Fibroblast of gingiva (primary cell): Measurements from ENCODE around the gene RBL2.
"Not testable (repeated sequence)": the region's sequence is repeated elsewhere in the genome, so short reads cannot be mapped to it uniquely, and the experiment has no call there.

Source experiments
- DNase-seq: peaks from one replicate; pipeline ENCODE4 v3.0.0-alpha.2; 2011; ENCODE audit warnings: low read depth

The RBL2 gene, protein sequence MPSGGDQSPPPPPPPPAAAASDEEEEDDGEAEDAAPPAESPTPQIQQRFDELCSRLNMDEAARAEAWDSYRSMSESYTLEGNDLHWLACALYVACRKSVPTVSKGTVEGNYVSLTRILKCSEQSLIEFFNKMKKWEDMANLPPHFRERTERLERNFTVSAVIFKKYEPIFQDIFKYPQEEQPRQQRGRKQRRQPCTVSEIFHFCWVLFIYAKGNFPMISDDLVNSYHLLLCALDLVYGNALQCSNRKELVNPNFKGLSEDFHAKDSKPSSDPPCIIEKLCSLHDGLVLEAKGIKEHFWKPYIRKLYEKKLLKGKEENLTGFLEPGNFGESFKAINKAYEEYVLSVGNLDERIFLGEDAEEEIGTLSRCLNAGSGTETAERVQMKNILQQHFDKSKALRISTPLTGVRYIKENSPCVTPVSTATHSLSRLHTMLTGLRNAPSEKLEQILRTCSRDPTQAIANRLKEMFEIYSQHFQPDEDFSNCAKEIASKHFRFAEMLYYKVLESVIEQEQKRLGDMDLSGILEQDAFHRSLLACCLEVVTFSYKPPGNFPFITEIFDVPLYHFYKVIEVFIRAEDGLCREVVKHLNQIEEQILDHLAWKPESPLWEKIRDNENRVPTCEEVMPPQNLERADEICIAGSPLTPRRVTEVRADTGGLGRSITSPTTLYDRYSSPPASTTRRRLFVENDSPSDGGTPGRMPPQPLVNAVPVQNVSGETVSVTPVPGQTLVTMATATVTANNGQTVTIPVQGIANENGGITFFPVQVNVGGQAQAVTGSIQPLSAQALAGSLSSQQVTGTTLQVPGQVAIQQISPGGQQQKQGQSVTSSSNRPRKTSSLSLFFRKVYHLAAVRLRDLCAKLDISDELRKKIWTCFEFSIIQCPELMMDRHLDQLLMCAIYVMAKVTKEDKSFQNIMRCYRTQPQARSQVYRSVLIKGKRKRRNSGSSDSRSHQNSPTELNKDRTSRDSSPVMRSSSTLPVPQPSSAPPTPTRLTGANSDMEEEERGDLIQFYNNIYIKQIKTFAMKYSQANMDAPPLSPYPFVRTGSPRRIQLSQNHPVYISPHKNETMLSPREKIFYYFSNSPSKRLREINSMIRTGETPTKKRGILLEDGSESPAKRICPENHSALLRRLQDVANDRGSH

GRCh38 chr16:53434377-53435065 is at the start of gene RBL2:
Gene RBL2 (plus strand): TSS chr16:53434471. CDS start chr16:53434557, 86 bp downstream.
- peak; percentile 81 for DNase-seq

- not testable (repeated sequence) for DNase-seq
Observed at GRCh38 chr16:53384610-53385009, 49.7 kb upstream of the RBL2 start.

DNA sequence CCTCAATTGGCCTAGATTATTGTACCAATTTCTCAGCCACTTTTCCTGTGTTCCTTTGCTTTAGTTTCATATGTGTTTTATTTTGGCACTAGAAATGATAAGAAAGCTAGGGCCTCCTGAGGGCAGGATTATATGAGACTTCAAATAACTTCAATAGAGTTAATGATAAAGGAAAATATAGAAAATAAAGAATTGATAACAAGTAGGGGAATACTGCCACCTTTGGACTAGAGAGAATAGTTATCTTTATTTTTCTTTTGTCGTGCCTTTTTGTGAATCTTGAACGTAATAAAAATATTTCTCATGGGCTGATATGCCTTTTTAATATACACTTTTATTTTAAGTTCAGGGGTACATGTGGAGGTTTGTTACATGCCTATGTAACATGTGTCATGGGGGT is 29.3 kb upstream of the RBL2 start:
- DNase-seq, result no peak

- no peak for DNase-seq
Observed at GRCh38 chr16:53412549-53412948, 21.7 kb upstream of the RBL2 start.

DNA sequence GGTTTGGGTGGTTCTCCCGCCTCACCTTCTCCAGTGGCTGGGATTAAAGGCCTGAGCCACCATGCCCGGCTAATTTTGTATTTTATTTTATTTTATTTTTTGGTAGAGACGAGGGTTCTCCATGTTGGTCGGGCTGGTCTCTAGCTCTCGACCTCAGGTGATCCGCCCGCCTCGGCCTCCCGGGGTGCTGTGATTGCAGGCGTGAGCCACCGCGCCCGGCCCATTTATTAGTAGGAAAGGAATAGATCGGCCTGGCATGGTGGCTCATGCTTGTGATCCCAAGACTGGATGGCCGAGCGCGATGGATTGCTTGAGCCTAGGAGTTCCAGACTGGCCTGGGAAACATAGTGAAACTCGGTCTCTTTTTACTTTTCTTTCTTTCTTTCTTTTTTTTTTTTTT is 20.4 kb upstream of the RBL2 start:
- DNase-seq, result no peak

- DNase-seq, result no peak
Observed at GRCh38 chr16:53414381-53414780, 19.9 kb upstream of the RBL2 start.

DNA sequence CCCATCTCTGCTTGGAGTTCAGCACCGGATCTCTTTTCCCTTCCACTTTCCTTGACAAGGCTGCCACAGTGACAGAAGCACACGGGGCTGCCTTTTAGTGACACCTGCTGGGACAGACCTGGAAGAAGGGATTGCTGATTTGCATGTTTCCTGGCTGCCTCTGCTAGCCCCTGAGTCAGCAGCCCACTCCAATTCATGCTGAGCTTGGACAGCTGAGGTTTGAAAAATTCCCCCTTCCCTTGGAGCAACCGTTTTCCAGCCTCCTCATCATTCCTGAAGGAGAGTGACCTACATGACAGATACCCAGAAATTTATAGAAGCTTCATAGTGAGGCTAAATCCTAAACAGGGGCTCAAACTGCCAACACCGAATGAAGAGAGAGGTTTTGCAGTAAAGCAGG is 18.8 kb upstream of the RBL2 start:
- DNase-seq, result no peak

- peak; percentile 53 for DNase-seq
Observed at GRCh38 chr16:53417011-53417410, 17.3 kb upstream of the RBL2 start.

DNA sequence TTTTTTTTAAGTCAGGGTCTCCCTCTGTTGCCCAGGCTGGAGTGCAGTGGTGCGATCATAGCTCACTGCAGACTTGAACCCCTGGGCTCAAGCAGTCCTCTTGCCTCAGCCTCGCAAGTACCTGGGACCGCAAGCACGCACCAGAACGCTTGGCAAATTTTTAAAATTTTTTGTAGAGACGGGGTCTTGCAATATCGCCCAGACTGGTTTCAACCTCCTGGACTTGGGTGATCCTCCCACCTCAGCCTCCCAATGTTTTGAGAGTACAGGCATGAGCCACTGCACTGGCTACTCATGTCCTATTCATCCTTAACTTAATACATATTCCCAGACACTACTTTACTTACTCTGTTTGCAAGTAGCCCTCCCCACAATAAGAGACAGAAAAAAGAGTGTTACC is 16.3 kb upstream of the RBL2 start:
- DNase-seq, result no peak

DNA sequence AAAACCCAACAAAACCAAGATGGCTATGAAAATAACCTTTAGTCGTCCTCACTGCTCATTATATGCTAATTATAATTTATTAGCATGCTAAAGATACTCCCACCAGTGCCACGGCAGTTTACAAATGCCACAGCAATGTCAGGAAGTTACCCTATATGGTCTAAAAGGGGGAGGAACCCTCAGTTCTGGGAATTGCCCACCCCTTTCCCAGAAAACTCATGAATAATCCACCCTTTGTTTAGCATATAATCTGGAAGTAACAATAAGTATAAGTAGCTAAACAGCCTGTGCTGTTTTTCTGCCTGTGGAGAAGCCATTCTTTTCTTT is 14.9 kb upstream of the RBL2 start:
- not testable (repeated sequence) for DNase-seq

- DNase-seq, result no peak
Observed at GRCh38 chr16:53421248-53421647, 13.0 kb upstream of the RBL2 start.

DNA sequence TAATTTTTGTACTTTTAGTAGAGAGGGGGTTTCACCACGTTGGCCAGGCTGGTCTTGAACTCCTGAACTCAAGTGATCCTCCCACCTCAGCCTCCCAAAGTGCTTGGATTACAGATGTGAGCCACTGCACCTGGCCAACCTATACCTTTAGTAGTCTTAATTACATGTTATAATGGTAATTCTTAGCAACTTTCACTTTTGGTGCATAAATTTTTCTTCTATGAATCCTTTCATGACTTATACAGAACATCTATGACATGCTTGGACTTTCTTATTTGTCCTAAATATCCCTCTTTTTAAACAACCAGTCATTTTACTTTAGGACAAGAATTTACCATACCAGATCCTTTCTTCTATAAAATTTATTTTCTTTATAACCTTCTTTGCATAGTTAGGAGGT is 10.3 kb upstream of the RBL2 start:
- DNase-seq, result not testable (repeated sequence)

- DNase-seq, result no peak
Observed at GRCh38 chr16:53428681-53429080, 5.6 kb upstream of the RBL2 start.

- DNase-seq, result peak; percentile 33
Observed at GRCh38 chr16:53429221-53429943, 4.9 kb upstream of the RBL2 start.

DNA sequence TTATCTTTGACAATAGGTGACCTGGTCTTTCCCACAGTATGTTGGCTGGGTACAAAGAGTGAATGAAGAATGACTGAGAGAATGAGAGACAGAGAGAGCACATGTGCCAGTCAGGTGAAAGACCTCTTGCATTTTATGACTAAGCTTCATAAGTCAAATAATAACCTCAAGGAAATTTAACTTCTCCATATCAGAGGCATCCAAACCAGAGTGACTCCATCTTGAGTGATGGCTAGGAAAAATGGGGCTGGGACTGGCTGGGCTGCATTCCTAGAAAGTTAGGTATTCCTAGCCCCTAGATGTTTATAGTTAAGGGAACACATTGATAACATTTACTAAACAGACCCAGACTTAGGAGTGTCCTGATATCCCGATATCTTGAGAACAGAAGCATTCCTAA is 3.9 kb upstream of the RBL2 start:
- DNase-seq, result no peak

GRCh38 chr16:53433509-53433908 is 762 bp upstream of the RBL2 start:
- no peak for DNase-seq

GRCh38 chr16:53433930-53434376 is 318 bp upstream of the RBL2 start:
- no peak for DNase-seq

DNA sequence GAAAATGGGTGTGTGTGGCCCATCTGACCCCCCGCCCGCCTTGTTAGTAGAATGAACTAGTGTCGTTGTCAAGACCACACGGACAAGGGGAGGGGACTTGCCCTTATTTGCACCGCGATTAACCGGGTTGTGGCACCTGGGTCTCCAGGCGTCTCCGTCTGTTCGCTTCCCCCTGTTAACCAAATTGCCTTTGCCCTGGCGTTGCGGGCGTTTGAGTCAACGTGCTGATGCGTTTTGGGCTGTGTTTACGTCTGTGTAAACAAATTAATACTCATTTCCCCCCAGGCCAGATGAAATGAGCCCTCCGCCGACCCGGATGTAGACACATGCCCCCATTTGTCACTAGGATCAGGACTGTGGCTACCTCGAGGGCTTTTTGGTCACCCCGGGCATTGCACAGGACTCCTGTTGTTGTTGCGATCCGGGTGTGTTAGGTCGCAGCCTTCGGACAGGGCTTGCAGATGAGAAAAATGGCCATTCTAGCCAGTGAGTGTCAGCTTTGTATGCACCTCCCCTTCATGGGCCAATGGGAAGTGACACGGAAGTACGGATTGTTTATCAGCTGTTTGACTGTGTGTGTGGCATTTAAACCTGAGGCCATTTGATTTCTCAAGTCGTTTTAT is 906 bp downstream of the RBL2 start:
- peak; percentile 85 for DNase-seq

DNA sequence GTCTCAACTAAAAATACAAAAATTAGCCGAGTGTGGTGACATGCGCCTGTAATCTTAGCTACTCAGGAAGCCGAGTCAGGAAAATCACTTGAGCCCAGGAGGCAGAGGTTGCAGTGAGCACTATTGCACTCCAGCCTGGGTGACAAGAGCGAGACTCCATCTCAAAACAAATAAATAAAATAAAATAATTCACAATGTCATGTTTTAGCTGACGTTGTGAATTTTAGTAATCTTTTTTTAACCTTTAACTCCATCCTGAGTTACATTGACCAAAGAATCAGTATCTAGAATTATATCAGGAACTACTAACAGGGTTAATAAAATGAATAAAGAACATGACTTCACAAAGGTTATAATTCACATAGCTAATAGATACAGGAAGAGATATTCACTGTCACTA is 5.9 kb downstream of the RBL2 start:
- no peak for DNase-seq

DNA sequence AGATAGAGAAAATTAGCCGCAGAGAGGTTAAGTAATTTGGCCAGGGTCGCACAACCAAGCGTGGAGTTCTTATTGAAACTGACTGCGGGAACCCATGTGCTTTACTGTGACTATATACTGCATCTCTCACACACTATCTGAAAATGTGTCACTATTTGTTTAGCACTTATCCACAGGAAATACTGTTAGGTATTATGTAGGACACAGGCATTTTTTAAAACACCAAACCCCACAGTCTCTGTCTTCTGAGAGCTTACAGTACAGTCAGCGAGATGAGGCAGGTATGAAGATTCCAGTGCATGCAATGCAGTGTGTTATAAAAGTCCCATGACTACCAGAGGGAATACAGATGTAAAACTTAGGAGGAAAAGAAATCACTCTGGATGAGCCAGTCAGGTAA is 11.3 kb downstream of the RBL2 start:
- DNase-seq, result no peak

- no peak for DNase-seq
Observed at GRCh38 chr16:53446090-53446489, 11.8 kb downstream of the RBL2 start.
